Endothelial cell of umbilical vein (primary cell): Measurements from ENCODE around the gene GRIN3B. TPM values are rescaled to one million over a fixed set of nuclear protein-coding genes. Genes with fewer than 3 reads are reported as not detected.
A peak's percentile ranks its signal among the peaks of the same experiment; 100 is the strongest.
"Not testable (repeated sequence)": the region's sequence is repeated elsewhere in the genome, so short reads cannot be mapped to it uniquely, and the experiment has no call there.

Source experiments
- BruUV-seq: library from RNA; stranded (reverse); fragments of 400-500 nt; replicated peaks from 2 replicates; lab custom pipeline; 2021; lab: Mats Ljungman, UMichigan
- CTCF ChIA-PET: fragments of 300-600, 350-600 bp; sonication (Branson Sonifier 250); formaldehyde crosslinking; loops from one replicate; lab custom pipeline; 2021; ENCODE audit warnings: antibody characterized with exemption, inconsistent platforms; lab: Charles Lee
- POLR2A ChIA-PET: fragments of 300-600, 350-600 bp; sonication (Branson Sonifier 250); formaldehyde crosslinking; loops from one replicate; lab custom pipeline; 2021; ENCODE audit warnings: antibody characterized with exemption, inconsistent platforms; lab: Charles Lee
- DNase-seq: peaks from one replicate; pipeline ENCODE4 v3.0.0-alpha.2; 2011; ENCODE audit warnings: low read depth, low spot score
- FAIRE-seq: peaks from 2 replicates; lab custom pipeline; 2011; peaks lifted over from hg19 to GRCh38; lab: Jason Lieb, UNC
- H2AFZ ChIP-seq: 2 replicates; pipeline ENCODE4 v1.6.0; 2012; ENCODE audit warnings: low read depth, low read length, control low read depth, inconsistent platforms
- H3K27ac ChIP-seq: 2 replicates; pipeline ENCODE4 v1.5.1; 2011; ENCODE audit warnings: low read depth, mild to moderate bottlenecking, control low read depth, low read length, moderate library complexity; ENCODE audit not compliant: insufficient read depth
- H3K27me3 ChIP-seq, 2 experiments: 2 replicates each; pipeline versions ENCODE4 v1.6.0 to v1.6.1; 2011; ENCODE audit warnings: low read length in 2 of 2, mixed read lengths in 1 of 2; ENCODE audit not compliant: control insufficient read depth in 2 of 2, insufficient read depth in 2 of 2
- H3K36me3 ChIP-seq, 2 experiments: 2 replicates in 1 of 2; 3 replicates in 1 of 2; pipeline ENCODE4 v1.5.1; 2011; ENCODE audit warnings: low read length in 2 of 2, mild to moderate bottlenecking in 1 of 2, moderate library complexity in 1 of 2; ENCODE audit not compliant: control insufficient read depth in 2 of 2, insufficient read depth in 2 of 2; ENCODE audit errors: extremely low read depth in 1 of 2
- H3K4me1 ChIP-seq: 3 replicates; pipeline ENCODE4 v1.5.1; 2011; ENCODE audit warnings: mild to moderate bottlenecking, low read length; ENCODE audit not compliant: control insufficient read depth, insufficient read depth; ENCODE audit errors: extremely low read depth
- H3K4me2 ChIP-seq: 2 replicates; pipeline ENCODE4 v1.6.1; 2011; ENCODE audit warnings: low read length, control low read depth, mixed read lengths; ENCODE audit not compliant: insufficient read depth
- H3K4me3 ChIP-seq, 3 experiments: fragments of 200-600 bp in 1 of 3; sonication (generic), shearing (Covaris generic) in 1 of 3; replicated peaks in 1 of 3; 2 replicates each; pipeline ENCODE4 v1.5.1; 2011 to 2016; ENCODE audit warnings: control low read depth in 3 of 3, low read length in 3 of 3, mild to moderate bottlenecking in 2 of 3, inconsistent platforms in 1 of 3, low read depth in 1 of 3, moderate library complexity in 1 of 3; ENCODE audit not compliant: insufficient read depth in 1 of 3
- H3K79me2 ChIP-seq: 2 replicates; pipeline ENCODE4 v1.6.0; 2012; ENCODE audit warnings: low read length, inconsistent platforms; ENCODE audit not compliant: control insufficient read depth, insufficient read depth
- H3K9ac ChIP-seq: replicated peaks from 2 replicates; pipeline ENCODE3; 2011; ENCODE audit warnings: low read length, control low read depth; ENCODE audit not compliant: insufficient read depth; ENCODE audit errors: extremely low read depth
- H3K9me1 ChIP-seq: replicated peaks from 3 replicates; pipeline ENCODE4 v1.6.0; 2011; ENCODE audit warnings: mild to moderate bottlenecking, low read length; ENCODE audit not compliant: control insufficient read depth, insufficient read depth; ENCODE audit errors: extremely low read depth
- H3K9me3 ChIP-seq: replicated peaks from 2 replicates; pipeline ENCODE4 v1.5.1; 2012; ENCODE audit warnings: low read length, inconsistent platforms; ENCODE audit not compliant: control insufficient read depth, insufficient read depth
- H4K20me1 ChIP-seq: replicated peaks from 2 replicates; pipeline ENCODE3; 2011; ENCODE audit warnings: mild to moderate bottlenecking, low read length; ENCODE audit not compliant: control insufficient read depth, insufficient read depth; ENCODE audit errors: extremely low read depth
- EZH2 ChIP-seq: IDR thresholded peaks from 2 replicates; pipeline ENCODE4 v1.6.1; 2012; ENCODE audit warnings: borderline replicate concordance, low read depth, mild to moderate bottlenecking, moderate library complexity, low read length, inconsistent platforms; ENCODE audit not compliant: severe bottlenecking
- FOS ChIP-seq: IDR thresholded peaks from 2 replicates; pipeline ENCODE4 v1.6.1; 2011; ENCODE audit warnings: mild to moderate bottlenecking, low read length, moderate library complexity, borderline replicate concordance; ENCODE audit not compliant: insufficient read depth
- POLR2AphosphoS5 ChIP-seq: IDR thresholded peaks from 2 replicates; pipeline ENCODE4 v1.6.1; 2012; ENCODE audit warnings: low read depth, mild to moderate bottlenecking, control low read depth, low read length, moderate library complexity; ENCODE audit not compliant: insufficient read depth
- dilution Hi-C: fragments of 300-500 bp; cut with MboI; formaldehyde crosslinking; loops from one replicate; pipeline ENCODE4 v1.15.0; 2019; ENCODE audit warnings: low sequenced_read_pairs; ENCODE audit not compliant: extremely low pct_ligation_motif_present
- intact Hi-C: fragments of 100-400 bp; cut with micrococcal nuclease; formaldehyde crosslinking; loops from one replicate; pipeline ENCODE4 v1.10.0; 2022
- polyA plus RNA-seq, 4 experiments: library from polyadenylated mRNA; depleted of rRNA in 3 of 4; stranded (reverse) in 3 of 4; unstranded in 1 of 4; fragments of >200 nt; gene quantifications; 2 replicates each; pipeline versions ENCODE4 v1.2.1 to v1.2.3, GENCODE V29; 2011 to 2012; ENCODE audit warnings: missing spikeins in 1 of 4
- total RNA-seq: library from RNA; stranded (reverse); gene quantifications from 2 replicates; pipeline ENCODE4 v1.2.3, GENCODE V29; 2021
- TF ChIP-seq, protein P1 (sequence below): IDR thresholded peaks from 2 replicates; pipeline ENCODE4 v1.6.1; 2011; ENCODE audit not compliant: insufficient read depth, insufficient read length
- TF ChIP-seq, protein P2 (sequence below), 2 donors: IDR thresholded peaks; 1 replicate in 1 of 2; 2 replicates in 1 of 2; pipeline ENCODE4 v1.5.1; 2011; ENCODE audit warnings: low read length in 2 of 2, mild to moderate bottlenecking in 2 of 2, moderate library complexity in 2 of 2, control low read depth in 1 of 2, inconsistent platforms in 1 of 2, low read depth in 1 of 2; ENCODE audit not compliant: insufficient read depth in 1 of 2; ENCODE audit errors: extremely low read depth in 1 of 2

Gene GRIN3B
- total and polyA plus RNA-seq, 2 donors (not counting 3 experiments of a cell fraction or from before 2014, with no cell fraction given) = 0.43 to 0.82 TPM

DNA sequence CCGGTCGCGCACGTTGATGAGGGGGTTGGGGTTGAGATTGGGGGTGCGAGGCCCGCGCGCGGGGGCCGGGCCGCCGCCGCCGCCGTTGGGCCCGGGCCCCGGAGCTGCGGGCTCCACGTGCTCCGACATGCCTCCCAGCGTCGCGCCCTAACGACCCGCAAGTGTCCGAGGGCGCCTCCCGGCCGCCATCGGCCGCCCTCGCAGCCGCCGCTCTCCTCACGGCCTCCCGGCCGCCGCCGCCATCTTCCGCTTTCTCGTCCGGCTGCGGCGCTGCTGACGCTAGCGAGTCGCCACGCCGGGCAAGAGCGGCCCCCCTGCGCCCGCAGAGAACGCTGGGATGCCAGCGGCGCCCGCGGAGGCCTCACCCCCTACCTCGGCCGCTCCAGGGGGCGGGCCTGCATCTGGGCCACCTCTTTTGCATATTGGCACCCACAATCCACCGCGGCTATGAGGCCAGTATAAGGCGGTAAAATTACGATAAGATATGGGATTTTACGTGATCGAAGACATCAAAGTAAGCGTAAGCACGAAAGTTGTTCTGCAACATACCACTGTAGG, 20.7 kb downstream of the GRIN3B start, which contains the start of gene TMEM259:
Gene TMEM259 (minus strand): TSS at position 256 of the 558 bp plus-strand sequence. CDS start 127 bp downstream, at position 129.
- Histone ChIP-seq H4K20me1 (no peaks in the 10 kb centered on the region), H3K4me1 (peaks cover 40% of the 10 kb centered on the region), H2AFZ (peak within 1 kb of the TSS; percentile 49), H3K4me3 (peak within 1 kb of the TSS; percentile 80 to 90 (median 88)), H3K9me3 (no peaks in the 10 kb centered on the region), H3K27me3 (no peaks in the 10 kb centered on the region), H3K79me2 (peaks cover 50% of the 10 kb centered on the region), H3K27ac (peak within 1 kb of the TSS; percentile 95), H3K9ac (peak within 1 kb of the TSS; percentile 93), H3K36me3 (no peaks in the 10 kb centered on the region), H3K9me1 (no peaks in the 10 kb centered on the region), H3K4me2 (peak within 1 kb of the TSS; percentile 86)
- CTCF ChIA-PET = interaction anchor here (1.0 kb wide), 2 partner anchors 19 to 20 kb away, joined by 3 to 4 read pairs; partner anchors contain the start of gene ABCA7
- POLR2A ChIA-PET = interaction anchor here (0.6 to 0.8 kb wide), 2 partner anchors 11 to 237 kb away, joined by 3 to 4 read pairs; no protein-coding TSS in a partner anchor
- intact Hi-C loops (loop anchor here (1.0 to 5.0 kb wide), 4 partner anchors 20 to 161 kb away; partner anchors contain the start of genes GRIN3B and WDR18), dilution Hi-C loops (no loop called here)
- TF ChIP-seq POLR2AphosphoS5 (peak; percentile 69), EZH2 (no peak), FOS (no peak)
- TF ChIP-seq, protein P1, sequence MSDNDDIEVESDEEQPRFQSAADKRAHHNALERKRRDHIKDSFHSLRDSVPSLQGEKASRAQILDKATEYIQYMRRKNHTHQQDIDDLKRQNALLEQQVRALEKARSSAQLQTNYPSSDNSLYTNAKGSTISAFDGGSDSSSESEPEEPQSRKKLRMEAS = no peak
- TF ChIP-seq, protein P2, sequence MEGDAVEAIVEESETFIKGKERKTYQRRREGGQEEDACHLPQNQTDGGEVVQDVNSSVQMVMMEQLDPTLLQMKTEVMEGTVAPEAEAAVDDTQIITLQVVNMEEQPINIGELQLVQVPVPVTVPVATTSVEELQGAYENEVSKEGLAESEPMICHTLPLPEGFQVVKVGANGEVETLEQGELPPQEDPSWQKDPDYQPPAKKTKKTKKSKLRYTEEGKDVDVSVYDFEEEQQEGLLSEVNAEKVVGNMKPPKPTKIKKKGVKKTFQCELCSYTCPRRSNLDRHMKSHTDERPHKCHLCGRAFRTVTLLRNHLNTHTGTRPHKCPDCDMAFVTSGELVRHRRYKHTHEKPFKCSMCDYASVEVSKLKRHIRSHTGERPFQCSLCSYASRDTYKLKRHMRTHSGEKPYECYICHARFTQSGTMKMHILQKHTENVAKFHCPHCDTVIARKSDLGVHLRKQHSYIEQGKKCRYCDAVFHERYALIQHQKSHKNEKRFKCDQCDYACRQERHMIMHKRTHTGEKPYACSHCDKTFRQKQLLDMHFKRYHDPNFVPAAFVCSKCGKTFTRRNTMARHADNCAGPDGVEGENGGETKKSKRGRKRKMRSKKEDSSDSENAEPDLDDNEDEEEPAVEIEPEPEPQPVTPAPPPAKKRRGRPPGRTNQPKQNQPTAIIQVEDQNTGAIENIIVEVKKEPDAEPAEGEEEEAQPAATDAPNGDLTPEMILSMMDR (IDR thresholded peaks at IDR 0.05; ENCODE audit: extremely low read depth in 1 of 2, insufficient read depth in 1 of 2, low read depth in 1 of 2, low read length in 2 of 2) = no peak
- BruUV-seq = no TSS peak
- peak; percentile 97 for DNase-seq
- FAIRE-seq = no peak

DNA sequence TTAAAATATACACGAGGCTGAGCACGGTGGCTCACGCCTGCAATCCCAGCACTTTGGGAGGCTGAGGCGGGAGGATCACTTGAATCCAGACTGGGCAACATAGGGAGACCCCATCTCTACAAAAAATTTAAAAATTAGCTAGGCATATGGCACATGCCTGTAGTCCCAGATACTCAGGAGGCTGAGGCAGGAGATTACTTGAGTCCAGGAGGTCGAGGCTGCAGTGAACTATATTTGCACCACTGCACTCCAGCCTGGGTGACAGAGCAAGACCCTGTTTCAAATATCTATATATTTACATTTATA, 23.6 kb downstream of the GRIN3B start:
- H3K4me2 ChIP-seq, H3K36me3 ChIP-seq, dilution Hi-C loops, H3K9ac ChIP-seq, H3K27ac ChIP-seq, H3K27me3 ChIP-seq, FAIRE-seq, BruUV-seq, H3K9me1 ChIP-seq, CTCF ChIA-PET, H3K4me3 ChIP-seq, H3K9me3 ChIP-seq, H4K20me1 ChIP-seq, DNase-seq, H2AFZ ChIP-seq, POLR2A ChIA-PET: not testable (repeated sequence)
- Histone ChIP-seq H3K79me2 (peaks cover 42% of the 10 kb centered on the region), H3K4me1 (peaks cover 20% of the 10 kb centered on the region)
- intact Hi-C loops = loop anchor here (5.0 kb wide), 1 partner anchor 158 kb away; no protein-coding TSS in a partner anchor

DNA sequence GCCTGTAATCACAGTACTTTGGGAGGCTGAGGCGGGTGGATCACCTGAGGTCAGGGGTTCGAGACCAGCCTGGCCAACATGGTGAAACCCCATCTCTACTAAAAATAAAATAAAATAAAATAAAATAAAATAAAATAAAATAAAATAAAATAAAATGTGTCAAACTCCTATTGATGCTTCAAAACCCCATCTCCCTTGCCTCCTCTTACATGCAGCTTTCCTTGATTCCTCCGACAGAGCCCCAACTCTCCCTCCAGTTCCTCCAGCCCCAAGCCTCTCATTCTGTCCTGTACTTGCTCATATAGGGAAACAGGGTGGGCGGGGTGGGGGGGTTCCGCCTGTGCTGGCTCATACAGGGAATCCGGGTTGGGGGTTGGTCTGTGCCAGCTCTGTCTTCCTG, 24.9 kb downstream of the GRIN3B start:
- FAIRE-seq, dilution Hi-C loops, H3K9me3 ChIP-seq, H3K9me1 ChIP-seq, H3K9ac ChIP-seq, DNase-seq, intact Hi-C loops, H3K4me2 ChIP-seq, H2AFZ ChIP-seq, H3K4me3 ChIP-seq, CTCF ChIA-PET, H3K27me3 ChIP-seq, H3K36me3 ChIP-seq, BruUV-seq, H3K27ac ChIP-seq, H4K20me1 ChIP-seq: not testable (repeated sequence)
- Histone ChIP-seq H3K79me2 (peaks cover 41% of the 10 kb centered on the region), H3K4me1 (peaks cover 12% of the 10 kb centered on the region)
- POLR2A ChIA-PET = interaction anchor here (1.5 to 5.7 kb wide), 2 partner anchors 8 to 14 kb away, joined by 4 to 36 read pairs; partner anchors contain the start of gene ABCA7
